WTC11 (cell line): ENCODE results near the gene FNDC3B. TPM values are rescaled to one million over a fixed set of nuclear protein-coding genes. Genes with fewer than 3 reads are reported as not detected.

Source experiments
- ATAC-seq: fragments of 200-7000 bp; cut with Tn5 transposase; 2 replicates; pipeline ENCODE4 v1.10.0; 2021; ENCODE audit warnings: mild to moderate bottlenecking, moderate library complexity
- CTCF ChIA-PET: fragments of 300-600 bp; sonication (Branson Sonifier 250); formaldehyde crosslinking; loops from one replicate; lab custom pipeline; 2021; ENCODE audit warnings: antibody characterized with exemption; lab: Charles Lee
- POLR2A ChIA-PET: fragments of 350-600 bp; sonication (Branson Sonifier 250); formaldehyde crosslinking; loops from one replicate; lab custom pipeline; 2021; ENCODE audit warnings: antibody characterized with exemption; lab: Charles Lee
- DNase-seq: peaks from one replicate; pipeline ENCODE4 v3.0.0; 2021; ENCODE audit warnings: low spot score
- H3K27ac Mint-ChIP-seq: 2 replicates; pipeline ENCODE4 v1.8.0; 2021; ENCODE audit warnings: mixed read lengths
- H3K27me3 Mint-ChIP-seq: 2 replicates; pipeline ENCODE4 v1.8.0; 2021; ENCODE audit warnings: low read depth, mild to moderate bottlenecking, moderate library complexity, mixed read lengths
- H3K36me3 Mint-ChIP-seq: 2 replicates; pipeline ENCODE4 v1.8.0; 2021; ENCODE audit warnings: mixed read lengths
- H3K4me1 Mint-ChIP-seq: 2 replicates; pipeline ENCODE4 v1.8.0; 2022; ENCODE audit warnings: mixed read lengths
- H3K4me3 Mint-ChIP-seq: 2 replicates; pipeline ENCODE4 v1.8.0; 2021; ENCODE audit warnings: mild to moderate bottlenecking, moderate library complexity, mixed read lengths
- H3K9me3 Mint-ChIP-seq: 2 replicates; pipeline ENCODE4 v1.8.0; 2021; ENCODE audit warnings: mixed read lengths
- ELF4 ChIP-seq: sonication (generic); formaldehyde crosslinking; IDR thresholded peaks from 2 replicates; pipeline ENCODE4 v1.8.1; 2022; ENCODE audit warnings: low read depth, mild to moderate bottlenecking, moderate library complexity, missing genetic modification reagents
- GABPB1 ChIP-seq: sonication (generic); formaldehyde crosslinking; IDR thresholded peaks from 2 replicates; pipeline ENCODE4 v1.8.1; 2023; ENCODE audit warnings: mild to moderate bottlenecking, missing genetic modification reagents
- GTF2I ChIP-seq: fragments of 250-450 bp; sonication (Bioruptor Pico); conservative IDR thresholded peaks from 2 replicates; pipeline ENCODE4 v1.4.0; 2021; ENCODE audit warnings: mild to moderate bottlenecking
- JAZF1 ChIP-seq: fragments of 250-450 bp; sonication (Bioruptor Pico); IDR thresholded peaks from 2 replicates; pipeline ENCODE4 v1.9.0; 2021; ENCODE audit warnings: moderate library complexity, mild to moderate bottlenecking, inconsistent platforms
- MXD4 ChIP-seq: fragments of 250-450 bp; sonication (Bioruptor Pico); IDR thresholded peaks from 2 replicates; pipeline ENCODE4 v1.8.0; 2021; ENCODE audit warnings: mild to moderate bottlenecking, moderate library complexity, borderline replicate concordance
- NFYB ChIP-seq: sonication (generic); formaldehyde crosslinking; conservative IDR thresholded peaks from 2 replicates; pipeline ENCODE4 v1.8.0; 2022; ENCODE audit warnings: low read depth, missing genetic modification reagents
- RORB ChIP-seq: fragments of 250-450 bp; sonication (Bioruptor Pico); IDR thresholded peaks from 2 replicates; pipeline ENCODE4 v1.9.0; 2021; ENCODE audit warnings: mild to moderate bottlenecking
- TEAD1 ChIP-seq: sonication (generic); formaldehyde crosslinking; IDR thresholded peaks from 2 replicates; pipeline ENCODE4 v1.8.0; 2022; ENCODE audit warnings: mild to moderate bottlenecking, missing genetic modification reagents
- TP53 ChIP-seq: sonication (generic); formaldehyde crosslinking; IDR thresholded peaks from 2 replicates; pipeline ENCODE4 v1.8.1; 2023; ENCODE audit warnings: mild to moderate bottlenecking, missing genetic modification reagents
- ZNF121 ChIP-seq: sonication (generic); formaldehyde crosslinking; IDR thresholded peaks from 2 replicates; pipeline ENCODE4 v1.8.0; 2023; ENCODE audit warnings: missing genetic modification reagents
- ZNF263 ChIP-seq: sonication (generic); formaldehyde crosslinking; IDR thresholded peaks from 2 replicates; pipeline ENCODE4 v1.8.1; 2022; ENCODE audit warnings: low read depth, mild to moderate bottlenecking, moderate library complexity, missing genetic modification reagents
- ZNF396 ChIP-seq: fragments of 250-450 bp; sonication (Bioruptor Pico); IDR thresholded peaks from 2 replicates; pipeline ENCODE4 v1.8.0; 2021; ENCODE audit warnings: mild to moderate bottlenecking, moderate library complexity, borderline replicate concordance
- ZNF423 ChIP-seq: fragments of 250-450 bp; sonication (Bioruptor Pico); IDR thresholded peaks from 2 replicates; pipeline ENCODE4 v2.1.2; 2022; ENCODE audit warnings: mild to moderate bottlenecking, moderate library complexity
- total RNA-seq: library from RNA; stranded (reverse); gene quantifications from 3 replicates; pipeline ENCODE4 v1.2.3, GENCODE V29; 2021
- TF ChIP-seq, protein P1 (sequence below): sonication (generic); formaldehyde crosslinking; IDR thresholded peaks from 2 replicates; pipeline ENCODE4 v1.8.1; 2022; ENCODE audit warnings: mild to moderate bottlenecking, moderate library complexity, missing genetic modification reagents
- TF ChIP-seq, protein P2 (sequence below): sonication (generic); formaldehyde crosslinking; IDR thresholded peaks from 2 replicates; pipeline ENCODE4 v1.8.0; 2022; ENCODE audit warnings: mild to moderate bottlenecking, missing genetic modification reagents
- TF ChIP-seq, protein P3 (sequence below): sonication (generic); formaldehyde crosslinking; IDR thresholded peaks from 2 replicates; pipeline ENCODE4 v1.8.0; 2022; ENCODE audit warnings: mild to moderate bottlenecking, missing genetic modification reagents
- TF ChIP-seq, protein P4 (sequence below): sonication (generic); formaldehyde crosslinking; IDR thresholded peaks from 2 replicates; pipeline ENCODE4 v1.8.0; 2023; ENCODE audit warnings: missing genetic modification reagents
- TF ChIP-seq, protein P5 (sequence below): sonication (generic); formaldehyde crosslinking; IDR thresholded peaks from 2 replicates; pipeline ENCODE4 v1.8.0; 2022; ENCODE audit warnings: missing genetic modification reagents
- TF ChIP-seq, protein P6 (sequence below): sonication (generic); formaldehyde crosslinking; IDR thresholded peaks from 2 replicates; pipeline ENCODE4 v1.8.1; 2023; ENCODE audit warnings: mild to moderate bottlenecking, missing genetic modification reagents, moderate library complexity
- TF ChIP-seq, protein P7 (sequence below): sonication (generic); formaldehyde crosslinking; conservative IDR thresholded peaks from 2 replicates; pipeline ENCODE4 v1.8.1; 2022; ENCODE audit warnings: mild to moderate bottlenecking, missing genetic modification reagents

The FNDC3B gene
- total RNA-seq, 1 experiment from 2014 or later = 42.8 TPM

DNA sequence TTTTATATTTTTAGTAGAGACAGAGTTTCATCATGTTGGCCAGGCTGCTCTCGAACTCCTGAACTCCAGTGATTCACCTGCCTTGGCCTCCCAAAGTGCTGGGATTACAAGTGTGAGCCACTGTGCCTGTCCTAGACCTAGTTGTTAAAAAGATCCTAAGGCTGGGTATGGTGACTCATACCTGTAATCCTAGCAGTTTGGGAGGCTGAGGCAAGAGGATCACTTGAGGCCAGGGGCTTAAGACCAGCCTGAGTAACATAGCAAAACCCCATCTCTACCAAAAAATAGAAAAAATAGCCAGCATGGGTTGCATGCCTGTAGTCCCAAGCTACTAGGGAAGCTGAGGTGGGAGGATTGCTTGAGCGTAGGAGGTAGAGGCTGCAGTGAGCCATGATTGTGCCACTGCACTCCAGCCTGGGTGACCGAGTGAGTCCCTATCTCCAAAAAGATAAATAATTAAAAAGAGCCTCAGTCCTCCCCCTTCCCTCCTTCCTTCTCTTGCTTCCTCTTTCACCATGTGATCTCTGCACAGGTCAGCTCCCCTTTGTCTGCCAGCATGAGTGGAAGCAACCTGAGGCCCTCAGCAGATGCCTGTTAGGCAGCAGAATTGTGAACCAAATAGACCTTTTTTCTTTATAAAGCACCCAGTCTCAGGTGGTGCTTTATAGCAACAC, 9.8 kb upstream of the FNDC3B start:
- H3K9me3 Mint-ChIP-seq = peaks cover 9% of the 10 kb centered on the region
- H3K4me1 Mint-ChIP-seq = peaks cover 6% of the 10 kb centered on the region
- ChIA-PET CTCF (no interaction called here), POLR2A (interaction anchor here (0.6 kb wide), 2 partner anchors 13 to 954 kb away, joined by 3 read pairs; no protein-coding TSS in a partner anchor)
- DNase-seq (no peak), ATAC-seq (no peak)
- H3K27me3 Mint-ChIP-seq = no peaks in the 10 kb centered on the region
- peaks cover 6% of the 10 kb centered on the region for H3K36me3 Mint-ChIP-seq
- TF ChIP-seq MXD4 (CRISPR knock-in tag) (no peak), GABPB1 (CRISPR knock-in tag) (no peak), ELF4 (CRISPR knock-in tag) (no peak), NFYB (CRISPR knock-in tag) (no peak), JAZF1 (CRISPR knock-in tag) (no peak), TEAD1 (CRISPR knock-in tag) (no peak), TP53 (CRISPR knock-in tag) (no peak), RORB (CRISPR knock-in tag) (no peak), ZNF263 (CRISPR knock-in tag) (no peak), ZNF121 (CRISPR knock-in tag) (no peak), GTF2I (CRISPR knock-in tag) (no peak), ZNF396 (no peak), ZNF423 (CRISPR knock-in tag) (no peak)
- TF ChIP-seq, protein P1, sequence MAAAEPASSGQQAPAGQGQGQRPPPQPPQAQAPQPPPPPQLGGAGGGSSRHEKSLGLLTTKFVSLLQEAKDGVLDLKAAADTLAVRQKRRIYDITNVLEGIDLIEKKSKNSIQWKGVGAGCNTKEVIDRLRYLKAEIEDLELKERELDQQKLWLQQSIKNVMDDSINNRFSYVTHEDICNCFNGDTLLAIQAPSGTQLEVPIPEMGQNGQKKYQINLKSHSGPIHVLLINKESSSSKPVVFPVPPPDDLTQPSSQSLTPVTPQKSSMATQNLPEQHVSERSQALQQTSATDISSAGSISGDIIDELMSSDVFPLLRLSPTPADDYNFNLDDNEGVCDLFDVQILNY (CRISPR knock-in tag) = no peak
- TF ChIP-seq, protein P2, sequence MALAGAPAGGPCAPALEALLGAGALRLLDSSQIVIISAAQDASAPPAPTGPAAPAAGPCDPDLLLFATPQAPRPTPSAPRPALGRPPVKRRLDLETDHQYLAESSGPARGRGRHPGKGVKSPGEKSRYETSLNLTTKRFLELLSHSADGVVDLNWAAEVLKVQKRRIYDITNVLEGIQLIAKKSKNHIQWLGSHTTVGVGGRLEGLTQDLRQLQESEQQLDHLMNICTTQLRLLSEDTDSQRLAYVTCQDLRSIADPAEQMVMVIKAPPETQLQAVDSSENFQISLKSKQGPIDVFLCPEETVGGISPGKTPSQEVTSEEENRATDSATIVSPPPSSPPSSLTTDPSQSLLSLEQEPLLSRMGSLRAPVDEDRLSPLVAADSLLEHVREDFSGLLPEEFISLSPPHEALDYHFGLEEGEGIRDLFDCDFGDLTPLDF (CRISPR knock-in tag) = no peak
- TF ChIP-seq, protein P3, sequence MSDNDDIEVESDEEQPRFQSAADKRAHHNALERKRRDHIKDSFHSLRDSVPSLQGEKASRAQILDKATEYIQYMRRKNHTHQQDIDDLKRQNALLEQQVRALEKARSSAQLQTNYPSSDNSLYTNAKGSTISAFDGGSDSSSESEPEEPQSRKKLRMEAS = no peak
- TF ChIP-seq, protein P4, sequence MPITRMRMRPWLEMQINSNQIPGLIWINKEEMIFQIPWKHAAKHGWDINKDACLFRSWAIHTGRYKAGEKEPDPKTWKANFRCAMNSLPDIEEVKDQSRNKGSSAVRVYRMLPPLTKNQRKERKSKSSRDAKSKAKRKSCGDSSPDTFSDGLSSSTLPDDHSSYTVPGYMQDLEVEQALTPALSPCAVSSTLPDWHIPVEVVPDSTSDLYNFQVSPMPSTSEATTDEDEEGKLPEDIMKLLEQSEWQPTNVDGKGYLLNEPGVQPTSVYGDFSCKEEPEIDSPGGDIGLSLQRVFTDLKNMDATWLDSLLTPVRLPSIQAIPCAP (CRISPR knock-in tag) = no peak
- TF ChIP-seq, protein P5, sequence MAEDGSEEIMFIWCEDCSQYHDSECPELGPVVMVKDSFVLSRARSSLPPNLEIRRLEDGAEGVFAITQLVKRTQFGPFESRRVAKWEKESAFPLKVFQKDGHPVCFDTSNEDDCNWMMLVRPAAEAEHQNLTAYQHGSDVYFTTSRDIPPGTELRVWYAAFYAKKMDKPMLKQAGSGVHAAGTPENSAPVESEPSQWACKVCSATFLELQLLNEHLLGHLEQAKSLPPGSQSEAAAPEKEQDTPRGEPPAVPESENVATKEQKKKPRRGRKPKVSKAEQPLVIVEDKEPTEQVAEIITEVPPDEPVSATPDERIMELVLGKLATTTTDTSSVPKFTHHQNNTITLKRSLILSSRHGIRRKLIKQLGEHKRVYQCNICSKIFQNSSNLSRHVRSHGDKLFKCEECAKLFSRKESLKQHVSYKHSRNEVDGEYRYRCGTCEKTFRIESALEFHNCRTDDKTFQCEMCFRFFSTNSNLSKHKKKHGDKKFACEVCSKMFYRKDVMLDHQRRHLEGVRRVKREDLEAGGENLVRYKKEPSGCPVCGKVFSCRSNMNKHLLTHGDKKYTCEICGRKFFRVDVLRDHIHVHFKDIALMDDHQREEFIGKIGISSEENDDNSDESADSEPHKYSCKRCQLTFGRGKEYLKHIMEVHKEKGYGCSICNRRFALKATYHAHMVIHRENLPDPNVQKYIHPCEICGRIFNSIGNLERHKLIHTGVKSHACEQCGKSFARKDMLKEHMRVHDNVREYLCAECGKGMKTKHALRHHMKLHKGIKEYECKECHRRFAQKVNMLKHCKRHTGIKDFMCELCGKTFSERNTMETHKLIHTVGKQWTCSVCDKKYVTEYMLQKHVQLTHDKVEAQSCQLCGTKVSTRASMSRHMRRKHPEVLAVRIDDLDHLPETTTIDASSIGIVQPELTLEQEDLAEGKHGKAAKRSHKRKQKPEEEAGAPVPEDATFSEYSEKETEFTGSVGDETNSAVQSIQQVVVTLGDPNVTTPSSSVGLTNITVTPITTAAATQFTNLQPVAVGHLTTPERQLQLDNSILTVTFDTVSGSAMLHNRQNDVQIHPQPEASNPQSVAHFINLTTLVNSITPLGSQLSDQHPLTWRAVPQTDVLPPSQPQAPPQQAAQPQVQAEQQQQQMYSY (CRISPR knock-in tag) = no peak
- TF ChIP-seq, protein P6, sequence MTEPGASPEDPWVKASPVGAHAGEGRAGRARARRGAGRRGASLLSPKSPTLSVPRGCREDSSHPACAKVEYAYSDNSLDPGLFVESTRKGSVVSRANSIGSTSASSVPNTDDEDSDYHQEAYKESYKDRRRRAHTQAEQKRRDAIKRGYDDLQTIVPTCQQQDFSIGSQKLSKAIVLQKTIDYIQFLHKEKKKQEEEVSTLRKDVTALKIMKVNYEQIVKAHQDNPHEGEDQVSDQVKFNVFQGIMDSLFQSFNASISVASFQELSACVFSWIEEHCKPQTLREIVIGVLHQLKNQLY (CRISPR knock-in tag) = no peak
- TF ChIP-seq, protein P7, sequence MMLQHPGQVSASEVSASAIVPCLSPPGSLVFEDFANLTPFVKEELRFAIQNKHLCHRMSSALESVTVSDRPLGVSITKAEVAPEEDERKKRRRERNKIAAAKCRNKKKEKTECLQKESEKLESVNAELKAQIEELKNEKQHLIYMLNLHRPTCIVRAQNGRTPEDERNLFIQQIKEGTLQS = no peak
- no peak overlapping the region for H3K27ac Mint-ChIP-seq
- H3K4me3 Mint-ChIP-seq = no peak overlapping the region
